DND-41 (cell line): ENCODE data around the gene CHD9.

Experiments
- CTCF ChIP-seq: IDR thresholded peaks from 2 replicates; pipeline ENCODE4 v1.5.1; 2012; ENCODE audit warnings: borderline replicate concordance, low read length, moderate library complexity, mild to moderate bottlenecking; ENCODE audit not compliant: poor library complexity, severe bottlenecking; ENCODE audit errors: extremely low read depth
- EZH2 ChIP-seq: IDR thresholded peaks from 3 replicates; pipeline ENCODE4 v1.6.1; 2012; ENCODE audit warnings: borderline replicate concordance, low read depth, mild to moderate bottlenecking, moderate library complexity, low read length, inconsistent platforms; ENCODE audit not compliant: severe bottlenecking

- TF ChIP-seq CTCF (no peak), EZH2 (no peak)
These were observed 2.0 kb upstream of the CHD9 start, which contains the start of gene CHD9NB for GRCh38 chr16:53052519-53053501.
